T follicular helper cell (primary cell): ENCODE data around the gene MAN1A2.
A peak's percentile ranks its signal among the peaks of the same experiment; 100 is the strongest.
"Not testable (repeated sequence)": the region's sequence is repeated elsewhere in the genome, so short reads cannot be mapped to it uniquely, and the experiment has no call there.

Source experiments
- DNase-seq: peaks from one replicate; pipeline ENCODE4 v3.0.0-alpha.2; 2020; ENCODE audit warnings: low read depth

MAN1A2 gene

DNA sequence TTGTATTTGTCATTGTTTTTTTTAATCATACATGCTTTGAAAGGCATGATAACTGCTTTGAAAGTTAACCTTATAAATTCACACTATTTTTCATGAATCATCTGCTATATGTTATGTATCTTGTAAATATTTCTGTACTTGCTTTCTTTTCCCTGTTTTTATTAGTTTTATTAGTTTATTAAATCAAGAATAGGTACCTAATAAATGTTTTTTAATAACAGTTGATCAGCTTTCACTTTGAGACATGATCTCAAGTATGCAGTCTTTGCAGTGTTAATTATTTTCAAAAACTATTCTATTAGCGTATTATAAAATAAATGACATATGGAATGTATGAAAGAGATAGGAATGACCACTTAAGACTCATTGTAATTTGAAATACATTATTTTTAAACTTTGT lies 127.8 kb downstream of the MAN1A2 start:
- DNase-seq, result no peak

DNA sequence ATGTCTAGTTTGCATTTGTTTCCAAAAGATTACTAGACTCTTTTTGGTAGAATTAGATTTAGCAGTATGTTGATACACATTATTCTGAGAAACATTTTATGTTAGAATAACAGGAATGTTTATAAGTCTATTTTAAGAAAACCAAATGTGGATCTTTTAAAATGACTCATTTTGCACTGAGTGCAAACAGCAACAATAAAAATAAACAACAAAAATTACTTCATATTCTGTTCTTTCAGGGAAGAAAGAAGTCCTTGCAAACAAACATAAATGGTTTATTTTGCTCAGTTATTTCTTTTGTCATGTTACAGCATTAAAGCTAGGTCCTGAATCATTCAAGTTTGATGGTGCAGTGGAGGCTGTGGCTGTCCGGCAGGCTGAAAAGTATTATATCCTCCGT lies 131.8 kb downstream of the MAN1A2 start:
- DNase-seq, result no peak

DNA sequence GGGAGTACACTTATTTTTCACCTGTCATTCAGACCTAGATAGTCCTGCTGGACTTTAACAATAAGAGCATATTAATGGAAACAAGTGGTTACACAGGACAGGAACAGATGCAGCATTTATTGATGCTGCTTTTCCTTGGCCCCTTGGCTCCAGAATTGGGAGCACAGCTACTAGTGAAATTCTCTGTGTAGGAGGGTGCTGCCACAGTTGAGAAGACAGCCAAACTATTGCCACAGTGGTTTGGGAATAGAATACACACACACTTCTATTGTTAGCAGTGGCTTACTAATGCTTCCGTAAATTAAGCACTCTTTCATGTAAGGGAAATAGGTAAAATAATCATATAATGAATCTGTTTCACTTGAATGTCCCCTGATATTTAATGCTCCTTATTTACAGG lies 133.3 kb downstream of the MAN1A2 start:
- DNase-seq, result no peak

DNA sequence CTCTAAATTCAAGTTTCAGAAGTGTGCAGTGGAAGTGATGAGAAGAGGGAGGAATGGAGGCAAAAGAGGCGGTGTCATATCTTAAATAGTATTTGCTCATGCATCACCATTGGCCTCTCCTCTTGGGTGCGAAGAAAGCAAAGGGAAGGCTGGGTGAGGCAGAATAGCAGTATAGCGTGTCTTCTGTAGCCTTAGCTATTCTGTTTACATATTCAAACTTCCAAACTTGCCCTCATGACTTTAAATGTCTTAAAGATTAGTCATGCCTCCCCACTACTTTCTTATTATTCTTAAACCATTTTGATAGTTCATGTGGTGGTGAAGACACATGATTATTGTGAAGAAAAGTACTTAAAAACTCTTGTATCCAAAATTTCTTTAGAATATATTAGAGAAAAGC lies 134.0 kb downstream of the MAN1A2 start:
- DNase-seq, result no peak

DNA sequence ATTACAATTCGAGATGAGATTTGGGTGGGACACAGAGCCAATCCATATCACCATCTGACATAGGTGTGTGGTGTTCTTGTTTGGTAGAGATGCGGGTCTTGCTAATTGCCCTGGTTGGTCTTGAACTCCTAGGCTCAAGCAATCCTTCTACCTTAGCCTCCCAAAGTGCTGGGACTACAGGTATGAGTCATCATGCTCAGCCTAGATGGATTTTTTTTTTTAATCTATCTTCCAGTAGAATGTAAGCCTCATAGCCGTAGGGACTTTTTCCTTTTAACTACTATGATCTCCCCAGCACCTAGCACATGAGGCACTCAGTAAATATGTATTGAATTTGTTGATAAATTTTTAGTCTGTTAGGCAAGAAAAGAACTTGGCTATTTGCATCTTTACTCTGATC lies 144.0 kb downstream of the MAN1A2 start:
- DNase-seq, result no peak

DNA sequence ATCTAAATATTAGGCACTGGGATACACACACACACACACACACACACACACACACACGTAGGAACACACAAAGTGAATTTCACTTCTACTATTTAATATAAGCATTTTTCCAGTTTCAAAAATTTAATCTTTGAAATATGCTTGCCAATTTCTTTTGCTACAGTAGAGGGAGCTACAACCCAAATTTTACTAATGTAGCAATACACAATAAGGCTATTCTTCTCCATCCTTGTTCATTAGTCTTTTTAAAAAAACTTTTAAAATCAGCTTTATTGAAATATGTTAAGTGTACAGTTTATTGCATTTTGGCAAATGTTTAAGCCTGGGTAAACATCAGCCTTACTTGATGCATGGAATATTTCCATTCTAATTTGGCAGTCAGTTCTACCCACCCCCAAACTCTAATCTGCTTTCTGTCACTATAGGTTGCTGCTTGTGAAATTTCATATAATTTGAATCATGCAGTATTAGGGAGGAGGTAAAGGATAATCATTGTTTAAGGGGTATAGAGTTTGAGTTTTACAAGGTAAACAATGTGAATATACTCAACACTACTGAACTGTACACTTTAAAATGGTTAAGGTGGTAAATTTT lies 145.6 kb downstream of the MAN1A2 start:
- no peak for DNase-seq

DNA sequence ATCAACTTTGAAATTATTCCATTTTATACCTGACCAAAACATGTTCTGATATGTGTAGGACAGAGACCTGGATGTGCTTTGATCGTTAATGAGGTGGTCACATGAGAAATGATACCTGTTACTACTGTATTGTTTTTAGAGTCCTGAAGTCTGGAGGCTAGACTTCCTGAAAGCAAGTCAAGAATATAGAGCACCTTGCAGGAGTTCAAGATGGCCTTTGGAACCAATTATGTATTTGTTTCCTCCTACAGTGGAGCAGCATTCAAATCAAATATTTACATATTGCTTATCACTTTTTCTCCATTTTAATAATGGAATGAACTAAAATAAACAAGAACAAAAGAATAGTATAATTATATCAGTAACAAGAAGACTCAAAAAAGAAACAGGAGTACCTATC lies 155.9 kb downstream of the MAN1A2 start:
- DNase-seq, result no peak

DNA sequence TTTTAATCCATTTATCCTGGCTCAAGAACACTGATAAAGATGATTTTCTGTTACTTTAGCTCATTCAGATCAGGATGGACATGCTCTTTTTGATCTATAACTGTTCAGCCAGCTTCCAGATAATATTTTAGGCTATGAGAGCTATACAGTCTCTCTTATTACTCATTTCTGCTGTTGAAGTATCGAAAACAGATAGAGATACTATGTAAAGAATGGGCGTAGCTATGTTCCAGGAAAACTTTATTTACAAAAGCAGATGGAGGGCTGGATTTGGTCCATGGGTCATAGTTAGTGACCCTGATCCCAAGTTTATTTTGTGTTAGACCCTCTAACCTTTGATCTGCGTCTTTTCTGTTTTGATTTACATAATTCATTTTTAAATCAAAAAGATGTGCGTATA lies 159.8 kb downstream of the MAN1A2 start:
- no peak for DNase-seq

DNA sequence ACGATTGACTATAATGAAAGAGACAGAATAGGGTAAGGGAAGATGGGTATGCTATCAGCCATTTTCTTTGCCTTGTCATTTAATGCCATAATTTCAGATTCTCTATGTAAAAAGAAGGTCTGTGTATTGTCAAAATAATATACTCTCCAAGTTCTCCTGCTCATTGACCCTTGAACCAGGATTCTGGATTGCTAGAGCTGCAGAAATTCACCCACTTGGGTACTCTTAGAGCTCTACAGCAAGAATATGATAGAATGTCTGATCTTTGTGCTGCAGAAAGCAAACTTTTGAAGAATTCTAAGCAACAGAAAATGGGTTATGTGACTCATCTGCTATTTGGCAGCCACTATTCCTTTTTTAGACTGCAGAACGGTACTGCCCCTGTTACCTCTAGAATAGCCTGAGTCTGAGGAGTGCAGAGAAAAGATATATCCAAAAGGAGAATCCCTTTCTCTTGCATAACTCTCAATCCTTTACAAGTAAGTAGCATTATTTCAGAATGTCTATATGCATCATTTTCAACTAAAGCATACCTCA lies 160.4 kb downstream of the MAN1A2 start:
- no peak for DNase-seq

DNA sequence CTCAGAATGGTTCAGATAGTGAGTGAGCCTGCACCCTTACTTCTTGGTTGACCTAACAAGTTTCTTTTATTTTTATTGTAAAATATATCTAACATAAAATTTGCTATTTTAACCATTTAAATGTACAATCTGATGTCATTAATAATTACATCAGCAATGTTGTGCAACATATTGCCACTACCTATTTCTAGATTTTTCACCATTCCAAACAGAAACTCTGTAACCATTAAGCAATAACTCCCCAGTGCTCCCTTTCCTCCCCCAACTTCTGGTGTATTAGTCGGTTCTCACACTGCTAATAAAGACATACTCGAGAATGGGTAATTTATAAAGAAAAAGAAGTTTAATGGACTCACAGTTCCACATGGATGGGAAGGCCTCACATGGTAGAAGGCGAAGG lies 162.4 kb downstream of the MAN1A2 start:
- DNase-seq, result no peak

DNA sequence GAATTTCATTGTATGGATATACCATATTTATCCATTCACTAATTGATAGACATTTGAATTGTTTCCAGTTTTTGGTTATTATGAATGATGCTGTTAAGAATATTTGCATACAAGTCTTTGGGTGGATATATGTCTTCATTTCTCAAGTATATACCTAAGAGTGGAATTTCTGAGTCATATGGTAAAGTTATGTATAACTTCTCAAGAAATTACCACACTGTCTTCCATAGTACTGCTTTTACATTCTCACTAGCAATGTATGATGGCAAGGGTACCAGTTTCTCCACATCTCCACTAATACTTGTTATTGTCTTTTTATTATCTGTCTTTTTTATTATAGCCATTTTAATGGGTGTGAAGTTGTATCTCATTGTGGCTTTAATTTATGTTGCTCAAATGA lies 164.0 kb downstream of the MAN1A2 start:
- DNase-seq, result no peak

DNA sequence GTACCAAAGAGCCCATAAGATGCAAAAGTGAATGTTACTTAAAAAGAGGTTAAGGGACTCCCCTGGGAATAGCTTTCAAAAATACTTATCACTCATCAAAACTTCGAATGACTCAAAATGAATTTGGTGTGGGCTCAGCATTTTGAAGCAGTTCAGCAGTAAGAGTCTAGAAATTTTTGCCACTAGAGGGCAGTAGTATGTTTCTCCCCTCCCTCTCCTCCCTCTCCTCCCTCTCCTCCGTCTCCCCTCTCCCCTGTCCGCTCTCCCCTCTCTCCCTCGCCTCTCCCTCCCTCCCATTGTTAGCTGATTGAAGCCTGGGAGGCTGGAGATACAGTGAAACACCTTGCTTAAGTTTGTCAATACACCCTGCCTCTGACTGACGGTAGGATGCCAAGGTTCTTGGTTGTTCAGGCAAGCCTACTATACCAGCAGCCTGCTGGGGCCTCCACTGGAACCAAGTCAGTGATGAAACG lies 167.8 kb downstream of the MAN1A2 start:
- peak; percentile 4 for DNase-seq

DNA sequence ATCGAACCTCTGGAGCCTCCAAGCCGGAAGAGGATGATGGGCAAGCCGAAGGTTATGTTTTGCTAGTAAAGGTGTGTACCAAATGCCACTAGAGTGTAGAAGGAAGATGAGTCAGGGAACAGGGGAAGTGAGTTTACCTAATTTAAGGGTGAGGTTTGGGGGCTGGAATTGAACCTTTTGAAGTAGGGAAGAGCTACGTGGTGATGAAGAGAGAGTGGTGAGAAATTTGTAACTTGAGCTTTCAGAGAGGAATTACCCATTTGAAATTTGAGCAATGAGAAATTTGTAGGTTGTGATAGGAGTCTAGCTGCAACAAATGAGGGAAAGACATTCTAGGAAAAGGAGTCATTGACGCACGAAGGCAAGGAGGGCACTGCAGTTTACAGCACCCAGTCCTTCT lies 168.6 kb downstream of the MAN1A2 start:
- DNase-seq, result no peak

DNA sequence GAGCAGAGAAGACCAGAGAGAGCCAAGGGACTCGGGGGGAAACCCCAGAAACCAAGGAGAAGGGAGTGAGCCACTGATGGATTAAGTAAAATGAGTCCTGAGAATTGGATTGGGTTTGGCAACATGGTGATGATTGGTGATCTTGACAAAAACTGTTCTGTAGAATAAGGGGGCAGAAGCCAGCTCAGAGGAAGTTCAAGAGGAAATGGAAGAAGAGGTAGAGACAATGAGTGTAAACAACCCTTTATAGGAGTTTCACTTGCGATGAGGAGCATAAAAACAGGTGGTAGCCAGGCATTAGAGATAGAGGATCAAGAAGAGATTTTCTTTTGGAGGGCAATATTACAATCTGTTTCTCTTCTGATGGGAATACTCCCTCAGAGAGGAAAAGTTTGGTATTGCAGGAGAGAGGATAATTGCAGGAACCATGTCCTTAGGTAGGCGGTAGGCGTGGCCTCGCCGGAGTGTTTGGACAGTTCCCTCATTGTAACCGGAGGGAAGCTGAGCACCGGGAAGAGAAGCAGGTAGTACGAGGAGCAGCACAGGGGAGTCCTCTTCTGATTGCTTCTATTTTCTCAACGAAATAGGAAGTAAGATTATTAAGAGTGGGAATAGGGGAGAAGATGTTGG lies 170.2 kb downstream of the MAN1A2 start:
- no peak for DNase-seq

DNA sequence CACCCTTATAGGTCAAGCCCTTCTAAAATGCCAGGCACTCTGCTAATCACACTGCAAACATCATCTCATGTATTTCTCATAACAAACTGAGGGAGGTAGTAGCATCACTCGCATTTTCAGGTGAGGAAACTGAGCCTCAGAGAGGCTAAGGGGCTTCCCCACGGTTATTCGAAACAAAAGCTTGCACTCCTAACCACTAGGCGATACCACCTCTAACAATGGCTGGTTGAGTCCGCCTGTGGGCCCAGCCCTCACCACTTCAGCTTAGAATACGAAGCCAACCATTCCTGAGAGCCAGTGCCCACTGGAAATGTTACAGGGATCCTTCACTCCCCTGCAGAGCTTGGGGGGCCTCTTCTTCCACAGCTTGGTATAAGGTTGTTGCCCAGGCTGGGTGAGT lies 173.3 kb downstream of the MAN1A2 start:
- no peak for DNase-seq

DNA sequence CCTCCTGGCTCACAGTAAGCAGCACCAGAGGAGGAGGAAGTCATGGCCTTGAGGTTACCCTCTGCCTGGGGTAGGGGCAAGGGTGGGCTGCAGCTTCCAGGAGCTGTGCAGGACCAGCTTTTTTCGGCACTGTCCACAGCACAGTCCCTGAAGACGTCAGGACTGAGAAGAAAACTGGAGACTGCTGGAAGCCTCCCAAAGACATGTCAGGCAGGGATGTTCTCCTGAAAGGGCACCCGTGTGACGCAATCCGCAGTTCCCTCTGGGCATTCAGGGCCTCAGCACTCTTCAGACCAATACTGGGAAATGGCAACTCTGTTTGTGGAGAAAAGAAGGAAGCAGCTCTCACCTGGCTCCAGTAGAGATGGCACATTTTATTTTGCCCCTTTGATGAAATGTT lies 173.8 kb downstream of the MAN1A2 start:
- DNase-seq, result no peak

DNA sequence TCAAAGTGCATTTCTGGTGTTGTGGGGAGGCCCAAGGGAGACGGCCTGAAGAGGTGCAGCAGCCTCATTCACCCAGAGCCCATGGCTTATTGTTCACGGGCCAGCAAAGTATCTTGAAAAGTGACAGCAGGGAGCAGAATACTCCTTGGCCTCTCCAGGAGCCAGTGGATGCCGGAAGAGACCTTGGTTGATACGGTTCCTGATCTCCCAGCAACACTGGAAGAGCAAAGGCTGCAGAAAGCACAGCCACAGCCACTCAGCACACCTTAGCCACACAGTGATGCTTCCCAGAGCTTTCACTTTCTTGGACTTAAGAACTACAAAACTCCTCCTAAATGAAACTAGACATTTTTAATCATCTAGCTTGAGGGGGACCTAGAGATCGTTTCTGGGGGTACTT lies 174.3 kb downstream of the MAN1A2 start:
- DNase-seq, result no peak

DNA sequence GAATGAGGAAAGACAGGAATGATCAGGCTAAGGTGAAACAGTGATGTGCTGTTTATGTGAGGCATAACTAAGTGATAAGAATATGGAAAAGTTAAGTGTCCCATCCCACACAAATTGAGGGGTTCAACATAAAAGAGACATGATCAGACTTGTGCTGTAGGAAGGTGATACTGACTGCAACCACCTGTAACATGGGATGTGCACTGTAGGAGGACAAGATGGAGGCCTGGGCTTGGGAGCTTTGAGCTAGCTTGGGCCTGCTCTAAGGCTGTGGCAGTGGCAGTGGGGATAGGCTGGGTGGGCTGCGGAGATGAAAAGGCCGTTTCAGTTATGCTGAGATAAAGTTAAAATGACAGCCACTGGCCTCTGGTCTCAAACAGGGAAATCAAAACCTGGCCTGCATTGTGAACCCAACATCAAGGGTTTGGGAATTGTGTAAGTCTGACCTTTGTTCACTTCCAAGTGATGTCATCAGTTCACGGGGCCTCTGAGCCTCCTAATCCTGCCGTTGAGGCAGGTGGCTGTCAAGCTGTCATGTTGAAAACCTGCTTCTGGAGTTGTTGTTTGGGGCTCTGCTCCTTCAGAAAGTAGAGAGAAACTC lies 177.4 kb downstream of the MAN1A2 start:
- no peak for DNase-seq

DNA sequence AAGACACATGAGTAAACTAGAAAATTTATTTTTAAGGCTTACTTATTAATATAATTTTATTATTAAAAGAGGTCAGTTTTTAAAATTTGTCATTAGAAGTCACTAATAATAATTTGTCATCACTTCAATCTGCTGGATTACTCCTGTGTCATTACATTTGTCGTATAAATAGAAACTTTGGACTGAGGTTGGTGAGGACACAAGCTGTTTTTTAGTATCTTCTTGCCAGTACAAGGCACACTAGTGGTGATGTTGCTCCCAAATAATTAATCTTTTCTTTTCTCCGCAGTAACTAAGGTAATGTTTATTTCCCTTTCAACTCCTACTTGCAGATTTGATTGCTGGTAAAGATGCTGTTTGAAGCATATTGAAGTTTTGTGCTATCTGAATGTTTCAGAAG lies 179.2 kb downstream of the MAN1A2 start:
- no peak for DNase-seq

DNA sequence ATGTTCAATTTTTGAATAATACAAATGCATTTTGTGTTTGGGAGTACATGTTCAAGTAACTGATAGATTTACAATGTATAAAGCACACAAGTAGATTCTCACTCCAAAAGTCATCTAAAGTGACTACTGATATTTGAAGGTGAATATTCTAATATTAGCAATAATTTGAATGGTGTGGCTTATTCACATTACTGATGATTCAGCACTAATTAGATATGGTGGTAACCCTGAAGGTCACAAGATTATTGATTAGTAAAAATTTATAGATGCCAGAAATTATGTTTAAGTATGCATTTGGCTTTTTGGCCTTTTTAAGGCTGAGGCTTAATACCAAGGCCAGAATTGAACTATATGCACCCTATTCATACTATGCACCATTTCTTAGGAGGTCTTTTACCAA lies 186.2 kb downstream of the MAN1A2 start:
- DNase-seq, result no peak

DNA sequence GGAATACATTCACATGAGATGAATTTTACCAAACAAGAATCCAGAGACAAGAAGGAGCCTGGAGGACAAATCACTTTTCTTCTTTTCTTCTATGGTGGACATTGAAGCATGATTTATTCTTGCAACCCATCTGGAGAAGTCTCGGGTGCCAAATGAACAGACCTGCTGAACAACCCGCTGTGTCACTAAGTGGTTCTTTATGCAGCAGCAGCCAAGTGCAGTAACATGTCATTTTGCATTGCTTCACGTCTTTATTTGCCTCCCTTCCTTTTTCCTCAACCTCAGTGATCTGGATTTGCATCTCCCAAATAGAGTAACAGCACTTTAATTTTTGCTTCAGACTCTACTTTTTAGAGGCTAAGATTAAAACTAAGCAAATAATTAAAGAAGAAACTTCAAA lies 188.6 kb downstream of the MAN1A2 start:
- DNase-seq, result no peak

DNA sequence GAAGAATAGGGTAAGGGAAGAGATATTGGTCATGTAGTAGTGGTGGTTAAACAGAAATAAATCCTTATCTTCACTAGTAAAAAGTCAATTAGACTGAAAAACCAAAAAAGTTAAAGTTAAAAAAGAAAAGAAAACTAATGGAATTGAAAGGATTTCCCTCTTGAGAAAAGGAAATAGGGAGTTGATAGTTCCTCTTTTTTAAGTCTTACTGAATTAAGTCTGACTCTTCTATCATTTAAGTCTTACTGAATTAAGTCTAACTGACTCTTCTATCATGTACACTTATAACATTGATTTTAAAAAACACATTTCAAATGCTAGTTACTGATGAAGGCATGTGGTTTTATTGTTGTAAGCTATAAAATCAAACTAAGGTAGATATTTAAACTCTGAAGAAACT lies 189.1 kb downstream of the MAN1A2 start:
- DNase-seq, result no peak

DNA sequence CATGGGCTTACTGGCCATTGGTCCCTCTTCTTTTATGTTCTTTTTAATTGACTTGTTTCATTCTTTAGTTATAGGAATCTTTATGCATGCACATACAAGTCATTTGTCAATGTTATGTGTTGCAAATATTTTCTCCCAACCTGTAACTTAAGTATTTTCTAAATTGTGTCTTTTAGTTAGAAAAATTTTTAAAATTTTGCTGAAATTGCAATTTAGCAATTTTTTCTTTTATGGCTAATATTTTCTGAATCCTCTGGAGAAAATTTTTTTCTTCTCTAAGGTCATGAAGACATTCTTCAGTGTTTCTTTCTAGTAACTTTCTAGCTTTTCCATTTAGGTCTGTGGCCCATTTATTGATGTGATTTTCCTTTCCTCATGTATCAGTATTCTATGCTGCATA lies 189.7 kb downstream of the MAN1A2 start:
- no peak for DNase-seq

DNA sequence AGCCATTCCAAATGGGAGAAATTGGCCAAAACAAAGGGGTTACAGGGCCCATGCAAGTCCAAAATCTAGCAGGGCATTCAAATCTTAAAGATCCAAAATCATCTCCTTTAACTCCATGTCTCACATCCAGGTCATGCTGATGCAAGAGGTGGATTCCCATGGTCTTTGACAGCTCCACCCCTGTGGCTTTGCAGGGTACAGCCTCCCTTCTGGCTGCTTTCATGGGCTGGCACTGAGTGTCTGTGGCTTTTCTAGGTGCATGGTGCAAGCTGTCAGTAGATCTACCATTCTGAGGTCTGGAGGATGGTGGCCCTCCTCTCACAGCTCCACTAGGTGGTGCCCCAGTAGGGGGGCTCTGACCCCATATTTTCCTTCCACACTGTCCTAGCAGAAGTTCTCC lies 191.2 kb downstream of the MAN1A2 start:
- DNase-seq, result not testable (repeated sequence)
